ENCODE data around the gene RIT1. TPM values are rescaled to one million over a fixed set of nuclear protein-coding genes. Genes with fewer than 3 reads are reported as not detected.

RIT1 gene
- total and polyA plus RNA-seq, 2 of the 13 experiments (the other 11 are each of a cell fraction or from before 2014, with no cell fraction given): 12.2 to 32.2 TPM

- TF ChIP-seq TFAP4 (IDR thresholded peaks at IDR 0.05; ENCODE audit: borderline replicate concordance, low read depth) (no peak), CREB3 (CRISPR knock-in tag; IDR thresholded peaks at IDR 0.05) (no peak)
Observed at GRCh38 chr1:155929057-155929456, 17.9 kb upstream of the RIT1 start (continued).

DNA sequence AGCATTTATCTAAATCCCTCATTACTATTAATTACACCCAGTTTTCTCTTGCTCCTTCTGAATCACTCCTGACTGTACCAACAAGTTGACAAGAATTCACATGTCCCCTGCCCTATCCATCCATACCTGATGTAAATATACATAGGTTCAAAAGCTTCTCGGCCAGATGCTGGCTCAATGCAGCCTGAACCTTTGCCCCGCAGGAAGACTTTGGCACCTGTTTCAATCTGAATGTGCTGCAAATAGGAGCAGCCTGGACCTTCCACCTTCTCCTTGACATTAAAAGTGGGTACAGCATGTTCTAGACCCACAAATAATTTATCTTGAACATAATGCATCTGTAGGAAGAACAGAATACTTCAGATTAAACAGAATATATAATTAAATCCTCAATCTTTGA is 14.4 kb upstream of the RIT1 start:
- no peak for DNase-seq (ENCODE audit: low spot score)

More for the DNA sequence above, 14.4 kb upstream of the RIT1 start:
- Histone ChIP-seq H3K9ac (ENCODE audit: insufficient read depth, low read depth, low read length) (no peak overlapping the region), H3K4me1 (ENCODE audit: insufficient read depth, low read length) (peaks cover 14% of the 10 kb centered on the region), H2AFZ (ENCODE audit: low read length) (no peak overlapping the region), H3K4me2 (ENCODE audit: low read depth, low read length) (no peak overlapping the region), H3K36me3 (replicated peaks in 1 of 2; ENCODE audit: control insufficient read depth in 1 of 2, insufficient read depth in 2 of 2, low read length in 2 of 2) (peaks cover 23 to 82% of the 10 kb centered on the region in 2 experiments), H3K79me2 (ENCODE audit: insufficient read depth, low read length) (peaks cover 17% of the 10 kb centered on the region), H3K27ac (ENCODE audit: extremely low read length, insufficient read depth, low read length) (no peak overlapping the region), H3K4me3 (replicated peaks in 1 of 3; ENCODE audit: insufficient read depth in 1 of 3, low read depth in 2 of 3, low read length in 3 of 3) (no peak overlapping the region), H3K27me3 (ENCODE audit: control insufficient read depth in 1 of 2, insufficient read depth in 2 of 2, low read length in 2 of 2) (no peaks in the 10 kb centered on the region), H4K20me1 (ENCODE audit: insufficient read depth, low read length) (0 out of 2 replicates have a peak, but pooled peaks cover 3% of the 10 kb centered on the region), H3K9me3 (ENCODE audit: low read length) (no peaks in the 10 kb centered on the region)
- intact Hi-C loops (cut with micrococcal nuclease; ENCODE audit: unreplicated experiment): no loop called here
- WGBS (ENCODE audit: low lambda C conversion rate): 95% methylated on average over 2 of the region's 2 CpGs
- in situ Hi-C loops (cut with HindIII; ENCODE audit: extremely low pct_ligation_motif_present, low pct_unique_long_range_greater_than_20kb): no loop called here
- ATAC-seq: no peak
- POLR2A ChIA-PET: no interaction called here
- CTCF ChIA-PET (ENCODE audit: low intra/inter-chr PET ratio, low total read pairs): no interaction called here
- TF ChIP-seq ZFY (CRISPR knock-in tag; IDR thresholded peaks at IDR 0.05) (no peak), ZNF256 (CRISPR knock-in tag; conservative IDR thresholded peaks at IDR 0.05) (no peak), SP2 (CRISPR knock-in tag; IDR thresholded peaks at IDR 0.05) (no peak), TMF1 (CRISPR knock-in tag; IDR thresholded peaks at IDR 0.05; ENCODE audit: low read depth) (no peak), ZNF747 (CRISPR knock-in tag; IDR thresholded peaks at IDR 0.05; ENCODE audit: borderline replicate concordance) (no peak), FOXC1 (CRISPR knock-in tag; IDR thresholded peaks at IDR 0.05; ENCODE audit: borderline replicate concordance) (no peak), JDP2 (CRISPR knock-in tag; IDR thresholded peaks at IDR 0.05; ENCODE audit: borderline replicate concordance) (no peak), NBN (conservative IDR thresholded peaks at IDR 0.05) (no peak), ATF7-NPFF (CRISPR knock-in tag; IDR thresholded peaks at IDR 0.05; ENCODE audit: low read depth) (no peak), TGIF2 (CRISPR knock-in tag; IDR thresholded peaks at IDR 0.05) (no peak)
- TF ChIP-seq, protein P1, sequence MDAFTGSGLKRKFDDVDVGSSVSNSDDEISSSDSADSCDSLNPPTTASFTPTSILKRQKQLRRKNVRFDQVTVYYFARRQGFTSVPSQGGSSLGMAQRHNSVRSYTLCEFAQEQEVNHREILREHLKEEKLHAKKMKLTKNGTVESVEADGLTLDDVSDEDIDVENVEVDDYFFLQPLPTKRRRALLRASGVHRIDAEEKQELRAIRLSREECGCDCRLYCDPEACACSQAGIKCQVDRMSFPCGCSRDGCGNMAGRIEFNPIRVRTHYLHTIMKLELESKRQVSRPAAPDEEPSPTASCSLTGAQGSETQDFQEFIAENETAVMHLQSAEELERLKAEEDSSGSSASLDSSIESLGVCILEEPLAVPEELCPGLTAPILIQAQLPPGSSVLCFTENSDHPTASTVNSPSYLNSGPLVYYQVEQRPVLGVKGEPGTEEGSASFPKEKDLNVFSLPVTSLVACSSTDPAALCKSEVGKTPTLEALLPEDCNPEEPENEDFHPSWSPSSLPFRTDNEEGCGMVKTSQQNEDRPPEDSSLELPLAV (CRISPR knock-in tag; conservative IDR thresholded peaks at IDR 0.05; ENCODE audit: low read depth): no peak
- TF ChIP-seq, protein P2, sequence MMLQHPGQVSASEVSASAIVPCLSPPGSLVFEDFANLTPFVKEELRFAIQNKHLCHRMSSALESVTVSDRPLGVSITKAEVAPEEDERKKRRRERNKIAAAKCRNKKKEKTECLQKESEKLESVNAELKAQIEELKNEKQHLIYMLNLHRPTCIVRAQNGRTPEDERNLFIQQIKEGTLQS (CRISPR knock-in tag; IDR thresholded peaks at IDR 0.05): no peak
- no peak for FAIRE-seq
- BruUV-seq (replicated peaks): no TSS peak
